ENCODE data around the gene MOCS1.

DNA sequence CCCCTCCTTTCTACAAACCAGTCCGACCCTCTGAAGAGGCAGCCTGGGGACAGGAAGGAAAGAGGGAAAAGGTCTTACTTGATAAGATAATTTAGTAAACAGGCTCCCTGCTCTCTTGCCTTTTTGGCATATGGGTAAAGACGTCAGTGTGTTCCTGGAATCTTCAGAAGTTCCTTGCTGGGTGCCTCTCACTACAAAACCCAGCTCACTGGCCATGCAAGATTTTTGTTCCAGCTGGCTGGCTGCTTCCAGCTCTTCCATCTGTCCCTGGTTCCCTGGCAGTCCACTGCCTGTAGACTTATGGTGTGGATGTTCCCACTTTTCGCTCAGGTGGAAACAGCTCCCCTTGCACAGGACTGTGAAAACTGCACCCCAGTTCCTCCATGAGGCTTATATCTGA is 57.4 kb downstream of the MOCS1 start:
- TF ChIP-seq CTCF (IDR thresholded peaks at IDR 0.05) (no peak), EP300 (IDR thresholded peaks at IDR 0.05; ENCODE audit: borderline replicate concordance in 1 of 2, low read depth in 1 of 2, low read length in 1 of 2) (no peak), EZH2phosphoT487 (IDR thresholded peaks at IDR 0.05; ENCODE audit: borderline replicate concordance, low read depth) (no peak), POLR2AphosphoS5 (IDR thresholded peaks at IDR 0.05; ENCODE audit: low read depth, low read length) (no peak)

Measured in SK-N-SH (cell line).